Stomach (tissue), 4 donors: ENCODE results near the gene COL19A1.

Experiments used
- EP300 ChIP-seq: sonication (generic); formaldehyde crosslinking; IDR thresholded peaks from one replicate; pipeline ENCODE4 v1.6.1; 2017; ENCODE audit warnings: antibody characterized with exemption
- POLR2A ChIP-seq, 4 donors: fragments of 450-650 bp; IDR thresholded peaks; one replicate each; pipeline ENCODE4 v1.6.1; 2016; ENCODE audit warnings: antibody characterized with exemption in 4 of 4, control low read depth in 2 of 4, mild to moderate bottlenecking in 1 of 4, moderate library complexity in 1 of 4
- POLR2AphosphoS5 ChIP-seq, 3 donors: sonication (generic); formaldehyde crosslinking; IDR thresholded peaks; one replicate each; pipeline ENCODE4 v1.6.1; 2016; ENCODE audit warnings: antibody characterized with exemption in 3 of 3
- TF ChIP-seq, protein P1 (sequence below), 7 experiments: fragments of 450-650 bp in 4 of 7; fragments of 200-600 bp in 3 of 7; sonication (generic) in 3 of 7; IDR thresholded peaks; one replicate each; pipeline ENCODE4 v1.5.1; 2016 to 2019; ENCODE audit warnings: antibody characterized with exemption in 7 of 7, control low read depth in 2 of 7, mild to moderate bottlenecking in 1 of 7

DNA sequence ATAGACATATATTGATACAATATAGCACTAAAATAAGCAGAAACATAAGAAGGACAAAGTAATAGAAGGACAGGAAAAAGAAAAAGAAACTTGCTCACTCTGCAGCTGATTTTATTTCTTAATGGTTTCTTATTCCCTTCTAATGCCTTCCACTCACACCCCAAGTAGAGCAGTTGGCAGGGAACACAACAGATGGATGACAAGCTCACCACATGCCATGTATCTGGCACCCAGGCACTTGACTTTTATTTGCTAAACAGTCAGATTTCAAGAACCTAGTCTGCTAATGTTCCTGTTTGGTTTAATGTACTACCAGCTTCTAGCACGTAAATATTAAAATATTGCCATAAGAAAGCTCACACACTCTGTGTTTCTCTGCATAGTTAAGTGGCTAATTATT is 87.1 kb downstream of the COL19A1 start:
- TF ChIP-seq, protein P1, sequence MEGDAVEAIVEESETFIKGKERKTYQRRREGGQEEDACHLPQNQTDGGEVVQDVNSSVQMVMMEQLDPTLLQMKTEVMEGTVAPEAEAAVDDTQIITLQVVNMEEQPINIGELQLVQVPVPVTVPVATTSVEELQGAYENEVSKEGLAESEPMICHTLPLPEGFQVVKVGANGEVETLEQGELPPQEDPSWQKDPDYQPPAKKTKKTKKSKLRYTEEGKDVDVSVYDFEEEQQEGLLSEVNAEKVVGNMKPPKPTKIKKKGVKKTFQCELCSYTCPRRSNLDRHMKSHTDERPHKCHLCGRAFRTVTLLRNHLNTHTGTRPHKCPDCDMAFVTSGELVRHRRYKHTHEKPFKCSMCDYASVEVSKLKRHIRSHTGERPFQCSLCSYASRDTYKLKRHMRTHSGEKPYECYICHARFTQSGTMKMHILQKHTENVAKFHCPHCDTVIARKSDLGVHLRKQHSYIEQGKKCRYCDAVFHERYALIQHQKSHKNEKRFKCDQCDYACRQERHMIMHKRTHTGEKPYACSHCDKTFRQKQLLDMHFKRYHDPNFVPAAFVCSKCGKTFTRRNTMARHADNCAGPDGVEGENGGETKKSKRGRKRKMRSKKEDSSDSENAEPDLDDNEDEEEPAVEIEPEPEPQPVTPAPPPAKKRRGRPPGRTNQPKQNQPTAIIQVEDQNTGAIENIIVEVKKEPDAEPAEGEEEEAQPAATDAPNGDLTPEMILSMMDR (IDR thresholded peaks at IDR 0.05), result no peak
- no peak for TF ChIP-seq POLR2A (IDR thresholded peaks at IDR 0.05)
- no peak for TF ChIP-seq POLR2AphosphoS5 (IDR thresholded peaks at IDR 0.05)
- TF ChIP-seq EP300, result no peak
